Measurements from ENCODE around the gene TMEM242. TPM values are rescaled to one million over a fixed set of nuclear protein-coding genes. Genes with fewer than 3 reads are reported as not detected.

TMEM242 gene
- total and polyA plus RNA-seq, 2 of the 4 experiments (the other 2 are of a cell fraction), result 2.3 to 4.6 TPM

DNA sequence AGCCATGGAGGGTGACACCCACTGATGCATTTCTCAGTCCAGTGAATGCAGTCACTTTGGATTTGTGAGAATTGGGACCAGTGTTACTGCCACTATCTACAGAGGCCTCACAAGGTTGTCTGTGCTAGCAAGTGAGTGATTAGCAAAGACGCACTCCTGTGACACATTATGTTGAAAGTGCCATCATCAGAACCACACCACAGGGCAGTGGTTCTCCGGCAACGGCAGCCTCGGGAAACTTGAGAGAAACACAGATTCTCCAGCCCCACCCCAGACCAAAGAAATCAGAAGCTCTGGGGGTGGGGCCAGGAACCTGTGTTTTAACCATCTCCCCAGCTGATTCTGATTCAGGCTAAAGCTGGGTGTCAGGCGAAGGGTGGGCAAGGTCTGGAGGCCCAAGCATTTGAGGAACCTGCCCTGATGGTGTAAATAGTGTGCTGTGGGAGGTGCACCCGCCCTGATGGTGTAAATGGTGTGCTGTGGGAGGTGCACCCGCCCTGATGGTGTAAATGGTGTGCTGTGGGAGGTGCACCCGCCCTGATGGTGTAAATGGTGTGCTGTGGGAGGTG lies 39.9 kb downstream of the TMEM242 start:
- Histone ChIP-seq H3K36me3 (ENCODE audit: control insufficient read depth, insufficient read depth, low read length) (peaks cover 2% of the 10 kb centered on the region; the same call in 1 of the 2 replicates), H3K14ac (replicated peaks; ENCODE audit: low read depth, low read length) (no peak overlapping the region), H3K27me3 (ENCODE audit: control insufficient read depth, insufficient read depth, low read length) (no peaks in the 10 kb centered on the region; the same call in 1 of the 2 replicates), H3K79me1 (ENCODE audit: low read depth in 1 of 2, low read length in 2 of 2) (no peaks in the 10 kb centered on the region), H2AFZ (replicated peaks; ENCODE audit: low read length, poor library complexity) (no peak overlapping the region), H3K4ac (ENCODE audit: low read depth, low read length) (no peak overlapping the region), H4K8ac (ENCODE audit: low read depth in 2 of 2, low read length in 2 of 2) (no peak overlapping the region), H2BK20ac (ENCODE audit: low read depth, low read length) (no peak overlapping the region), H2AK9ac (replicated peaks; ENCODE audit: low read depth, low read length, poor library complexity) (no peak overlapping the region), H2BK5ac (ENCODE audit: low read depth, low read length, poor library complexity, severe bottlenecking) (no peak overlapping the region), H4K91ac (ENCODE audit: insufficient read depth, low read depth, low read length) (no peak overlapping the region), H2AK5ac (ENCODE audit: low read depth, low read length) (no peak overlapping the region), H3K18ac (ENCODE audit: low read depth, low read length) (no peak overlapping the region), H3K9me3 (ENCODE audit: control insufficient read depth, insufficient read depth, low read length) (no peaks in the 10 kb centered on the region), H3K23ac (ENCODE audit: low read depth, low read length) (no peak overlapping the region), H3K9ac (ENCODE audit: low read depth, low read length) (no peak overlapping the region), H2BK120ac (ENCODE audit: low read depth, low read length) (no peak overlapping the region), H3K9me1 (ENCODE audit: insufficient read depth, low read length) (no peaks in the 10 kb centered on the region), H3K4me1 (ENCODE audit: control insufficient read depth, insufficient read depth, low read length) (no peaks in the 10 kb centered on the region), H3K4me3 (ENCODE audit: insufficient read depth, low read depth, low read length) (no peak overlapping the region), H4K5ac (ENCODE audit: low read depth, low read length) (no peak overlapping the region), H3K27ac (ENCODE audit: insufficient read depth, low read length) (no peak overlapping the region), H3K56ac (ENCODE audit: extremely low read depth, insufficient read depth, low read length) (no peak overlapping the region), H4K20me1 (ENCODE audit: insufficient read depth, low read length) (no peaks in the 10 kb centered on the region), H3K4me2 (ENCODE audit: low read depth, low read length) (no peak overlapping the region), H2BK15ac (ENCODE audit: low read depth, low read length) (no peak overlapping the region)
- no TSS peak for BruUV-seq (replicated peaks)
- in situ Hi-C loops (cut with MboI; ENCODE audit: low sequenced_read_pairs), result no loop called here
- dilution Hi-C loops (cut with HindIII; ENCODE audit: low sequenced_read_pairs, unreplicated experiment), result no loop called here
- TF ChIP-seq, protein P1, sequence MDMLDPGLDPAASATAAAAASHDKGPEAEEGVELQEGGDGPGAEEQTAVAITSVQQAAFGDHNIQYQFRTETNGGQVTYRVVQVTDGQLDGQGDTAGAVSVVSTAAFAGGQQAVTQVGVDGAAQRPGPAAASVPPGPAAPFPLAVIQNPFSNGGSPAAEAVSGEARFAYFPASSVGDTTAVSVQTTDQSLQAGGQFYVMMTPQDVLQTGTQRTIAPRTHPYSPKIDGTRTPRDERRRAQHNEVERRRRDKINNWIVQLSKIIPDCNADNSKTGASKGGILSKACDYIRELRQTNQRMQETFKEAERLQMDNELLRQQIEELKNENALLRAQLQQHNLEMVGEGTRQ (IDR thresholded peaks at IDR 0.05; ENCODE audit: low read depth, low read length), result no peak
- ChIA-PET CTCF (no interaction called here), POLR2A (ENCODE audit: unreplicated experiment) (no interaction called here)
- intact Hi-C loops (cut with micrococcal nuclease), result no loop called here
- ATAC-seq (ENCODE audit: low read depth) (no peak), DNase-seq (no peak)
- WGBS, 2 experiments (ENCODE audit: extremely low coverage in 2 of 2, insufficient read length in 1 of 2), result no CpG with 5 or more reads among the region's 8 CpGs
